Natural killer cell (primary cell): Measurements from ENCODE around the gene TMEM87A. TPM values are rescaled to one million over a fixed set of nuclear protein-coding genes. Genes with fewer than 3 reads are reported as not detected.

Experiments
- ATAC-seq, 3 donors: fragments of 150-1000 bp in 2 of 3; fragments of 200-7000 bp in 1 of 3; cut with Tn5 transposase; 1 replicate in 1 of 3; 2 replicates in 2 of 3; pipeline ENCODE4 v1.10.0; 2021; ENCODE audit warnings: mild to moderate bottlenecking in 2 of 3, moderate library complexity in 2 of 3
- DNase-seq, 2 donors: peaks; one replicate each; pipeline versions ENCODE4 v3.0.0 to v3.0.0-alpha.2; 2013 to 2021; ENCODE audit warnings: mixed read lengths in 1 of 2
- H3K27ac ChIP-seq: one replicate; pipeline ENCODE4 v1.5.1; 2013; ENCODE audit warnings: mild to moderate bottlenecking, low read length
- H3K27me3 ChIP-seq: one replicate; pipeline ENCODE4 v1.6.1; 2013; ENCODE audit warnings: low read length; ENCODE audit not compliant: control insufficient read depth, insufficient read depth
- H3K36me3 ChIP-seq: one replicate; pipeline ENCODE4 v1.6.1; 2013; ENCODE audit warnings: low read length; ENCODE audit not compliant: control insufficient read depth, insufficient read depth
- H3K4me1 ChIP-seq: one replicate; pipeline ENCODE4 v1.6.1; 2013; ENCODE audit warnings: low read length; ENCODE audit not compliant: control insufficient read depth, insufficient read depth
- H3K4me3 ChIP-seq: one replicate; pipeline ENCODE4 v1.5.1; 2013; ENCODE audit warnings: low read length
- H3K9me3 ChIP-seq: one replicate; pipeline ENCODE4 v1.6.1; 2013; ENCODE audit warnings: low read length; ENCODE audit not compliant: control insufficient read depth, insufficient read depth
- H3K27ac Mint-ChIP-seq, 2 donors: one replicate each; pipeline ENCODE4 v1.8.0; 2022; ENCODE audit warnings: mild to moderate bottlenecking in 2 of 2, mixed read lengths in 2 of 2, moderate library complexity in 1 of 2
- H3K27me3 Mint-ChIP-seq, 2 donors: one replicate each; pipeline ENCODE4 v1.8.0; 2022; ENCODE audit warnings: low read depth in 2 of 2, mixed read lengths in 2 of 2
- H3K36me3 Mint-ChIP-seq: one replicate; pipeline ENCODE4 v1.8.0; 2022; ENCODE audit warnings: mixed read lengths
- H3K4me1 Mint-ChIP-seq, 2 donors: one replicate each; pipeline ENCODE4 v1.8.0; 2022; ENCODE audit warnings: mixed read lengths in 2 of 2
- H3K4me3 Mint-ChIP-seq: one replicate; pipeline ENCODE4 v1.8.0; 2022; ENCODE audit warnings: mild to moderate bottlenecking, moderate library complexity, mixed read lengths
- H3K9me3 Mint-ChIP-seq, 2 donors: one replicate each; pipeline ENCODE4 v1.8.0; 2022; ENCODE audit warnings: mixed read lengths in 2 of 2
- CTCF ChIP-seq: fragments of 200-600 bp; IDR thresholded peaks from one replicate; pipeline ENCODE4 v1.8.0; 2022; ENCODE audit warnings: antibody characterized with exemption
- WGBS: methylation state at CpG from one replicate; pipeline ENCODE4 v1.1.7; 2013; ENCODE audit warnings: missing lambda C conversion rate; ENCODE audit not compliant: insufficient coverage; 5-methylcytosine and 5-hydroxymethylcytosine counted together
- intact Hi-C: fragments of 100-400 bp; cut with micrococcal nuclease; formaldehyde crosslinking; loops from one replicate; pipeline ENCODE4 v1.14.2; 2022
- total RNA-seq, 4 donors: library from RNA; stranded (reverse); fragments of 120-200 nt in 1 of 4; gene quantifications; one replicate each; pipeline versions ENCODE4 v1.2.3 to v1.2.4, GENCODE V29; 2013 to 2022

TMEM87A gene
- total RNA-seq, 3 donors from 2014 or later (not counting 1 experiment from before 2014, with no cell fraction given): 70.8 to 76.4 (median 73.7) TPM

- no CpG with 5 or more reads among the region's 1 CpG for WGBS
Observed at GRCh38 chr15:42289166-42289565, 15.9 kb upstream of the TMEM87A start.

GRCh38 chr15:42287931-42288330, 14.7 kb upstream of the TMEM87A start:
- ATAC-seq (no peak), DNase-seq (no peak)
- intact Hi-C loops: no loop called here
- Histone ChIP-seq H3K27ac (no peak overlapping the region), H3K27me3 (no peaks in the 10 kb centered on the region), H3K36me3 (peaks cover 43% of the 10 kb centered on the region), H3K4me3 (no peak overlapping the region), H3K4me1 (no peaks in the 10 kb centered on the region), H3K9me3 (no peaks in the 10 kb centered on the region)
- Mint-ChIP-seq H3K9me3 (no peaks in the 10 kb centered on the region), H3K4me1 (no peaks in the 10 kb centered on the region), H3K36me3 (no peaks in the 10 kb centered on the region), H3K27me3 (no peaks in the 10 kb centered on the region), H3K27ac (no peak overlapping the region), H3K4me3 (no peak overlapping the region)
- TF ChIP-seq CTCF: no peak
- 83% methylated on average over 1 of the region's 4 CpGs for WGBS

More at GRCh38 chr15:42289166-42289565, 15.9 kb upstream of the TMEM87A start:
- H3K4me3 ChIP-seq: no peak overlapping the region
- H3K36me3 ChIP-seq: peaks cover 40% of the 10 kb centered on the region
- DNase-seq (no peak), ATAC-seq (no peak)
- H3K9me3 ChIP-seq: no peaks in the 10 kb centered on the region
- no peaks in the 10 kb centered on the region for H3K4me1 ChIP-seq
- no peak overlapping the region for H3K27ac ChIP-seq
- H3K36me3 Mint-ChIP-seq: no peaks in the 10 kb centered on the region
- no peaks in the 10 kb centered on the region for H3K9me3 Mint-ChIP-seq
- no peaks in the 10 kb centered on the region for H3K4me1 Mint-ChIP-seq
- H3K27me3 Mint-ChIP-seq: no peaks in the 10 kb centered on the region
- no peak overlapping the region for H3K27ac Mint-ChIP-seq
- no peak for TF ChIP-seq CTCF
- intact Hi-C loops: no loop called here
- H3K27me3 ChIP-seq: no peaks in the 10 kb centered on the region
- no peak overlapping the region for H3K4me3 Mint-ChIP-seq

- DNase-seq: no peak
- TF ChIP-seq CTCF: no peak
- no peaks in the 10 kb centered on the region for H3K4me1 Mint-ChIP-seq
- no peaks in the 10 kb centered on the region for H3K36me3 Mint-ChIP-seq
- ATAC-seq: no peak
- intact Hi-C loops: no loop called here
- Histone ChIP-seq H3K27ac (no peak overlapping the region), H3K9me3 (no peaks in the 10 kb centered on the region), H3K4me1 (no peaks in the 10 kb centered on the region), H3K36me3 (peaks cover 38% of the 10 kb centered on the region), H3K27me3 (no peaks in the 10 kb centered on the region), H3K4me3 (no peak overlapping the region)
- H3K9me3 Mint-ChIP-seq: no peaks in the 10 kb centered on the region
- no peaks in the 10 kb centered on the region for H3K27me3 Mint-ChIP-seq
- 93% methylated on average over 4 of the region's 4 CpGs for WGBS
- H3K27ac Mint-ChIP-seq: no peak overlapping the region
- no peak overlapping the region for H3K4me3 Mint-ChIP-seq
Observed at GRCh38 chr15:42286445-42287029, 13.3 kb upstream of the TMEM87A start.

GRCh38 chr15:42285034-42285433, 11.8 kb upstream of the TMEM87A start:
- H3K27me3 ChIP-seq: no peaks in the 10 kb centered on the region
- H3K4me3 Mint-ChIP-seq: no peak overlapping the region
- no peak overlapping the region for H3K4me3 ChIP-seq
- no peak overlapping the region for H3K27ac Mint-ChIP-seq
- no peak overlapping the region for H3K27ac ChIP-seq
- peaks cover 43% of the 10 kb centered on the region for H3K36me3 ChIP-seq
- no peak for DNase-seq
- H3K36me3 Mint-ChIP-seq: no peaks in the 10 kb centered on the region
- H3K9me3 ChIP-seq: no peaks in the 10 kb centered on the region
- ATAC-seq: no peak
- H3K9me3 Mint-ChIP-seq: no peaks in the 10 kb centered on the region
- H3K4me1 ChIP-seq: no peaks in the 10 kb centered on the region
- H3K4me1 Mint-ChIP-seq: no peaks in the 10 kb centered on the region
- TF ChIP-seq CTCF: no peak
- 78% methylated on average over 1 of the region's 1 CpG for WGBS
- H3K27me3 Mint-ChIP-seq: no peaks in the 10 kb centered on the region
- intact Hi-C loops: no loop called here
